Loucy (cell line): ENCODE results near the gene RPRD2.
"Not testable (repeated sequence)": the region's sequence is repeated elsewhere in the genome, so short reads cannot be mapped to it uniquely, and the experiment has no call there.

Experiments used
- H2AFZ ChIP-seq: fragments of 200-600 bp; sonication (generic); 2 replicates; pipeline ENCODE4 v1.6.0; 2016; ENCODE audit warnings: antibody characterized with exemption, mild to moderate bottlenecking, low read length, moderate library complexity
- H3F3A ChIP-seq: fragments of 200-600 bp; 2 replicates; pipeline ENCODE4 v1.6.0; 2016; ENCODE audit warnings: antibody characterized with exemption, low read depth, mild to moderate bottlenecking
- H3K27me3 ChIP-seq: fragments of 200-600 bp; sonication (generic); 2 replicates; pipeline ENCODE4 v1.6.1; 2014; ENCODE audit warnings: low read length, mild to moderate bottlenecking; ENCODE audit not compliant: insufficient read depth, poor library complexity, severe bottlenecking
- H3K36me3 ChIP-seq: fragments of 200-600 bp; sonication (generic); 2 replicates; pipeline ENCODE4 v1.6.1; 2016; ENCODE audit warnings: low read length; ENCODE audit not compliant: insufficient read depth
- H3K4me1 ChIP-seq: fragments of 200-600 bp; sonication (generic); 2 replicates; pipeline ENCODE4 v1.5.1; 2014; ENCODE audit warnings: low read length, mild to moderate bottlenecking; ENCODE audit not compliant: insufficient read depth, poor library complexity, severe bottlenecking
- H3K4me2 ChIP-seq: fragments of 200-600 bp; sonication (generic); 2 replicates; pipeline ENCODE4 v1.6.0; 2014; ENCODE audit warnings: antibody characterized with exemption, low read length, low read depth, mild to moderate bottlenecking; ENCODE audit not compliant: poor library complexity, severe bottlenecking
- H3K4me3 ChIP-seq: fragments of 200-600 bp; sonication (generic); 2 replicates; pipeline ENCODE4 v1.5.1; 2014; ENCODE audit warnings: low read length, mild to moderate bottlenecking, mixed read lengths; ENCODE audit not compliant: poor library complexity, severe bottlenecking
- H3K79me2 ChIP-seq: fragments of 200-600 bp; sonication (generic); 2 replicates; pipeline ENCODE4 v1.6.1; 2014; ENCODE audit warnings: low read length; ENCODE audit not compliant: insufficient read depth
- H3K9ac ChIP-seq: fragments of 200-600 bp; sonication (generic); 2 replicates; pipeline ENCODE4 v1.6.0; 2014; ENCODE audit warnings: mild to moderate bottlenecking, low read depth, low read length, moderate library complexity; ENCODE audit not compliant: poor library complexity, severe bottlenecking
- H3K9me2 ChIP-seq: fragments of 200-600 bp; sonication (generic); replicated peaks from 2 replicates; pipeline ENCODE4 v1.6.1; 2016; ENCODE audit warnings: low read depth, low read length, mixed read lengths
- H3K9me3 ChIP-seq: fragments of 200-600 bp; sonication (generic); 2 replicates; pipeline ENCODE4 v1.6.1; 2014; ENCODE audit warnings: mild to moderate bottlenecking, antibody characterized with exemption, low read length, low read depth; ENCODE audit not compliant: insufficient read depth
- H4K20me1 ChIP-seq: fragments of 200-600 bp; sonication (generic); 2 replicates; pipeline ENCODE4 v1.6.0; 2014; ENCODE audit warnings: antibody characterized with exemption, low read length, mild to moderate bottlenecking; ENCODE audit not compliant: insufficient read depth, poor library complexity, severe bottlenecking
- CTCF ChIP-seq: fragments of 200-600 bp; sonication (generic); conservative IDR thresholded peaks from 2 replicates; pipeline ENCODE4 v1.5.1; 2014; ENCODE audit warnings: mild to moderate bottlenecking, antibody characterized with exemption, low read length
- EZH2phosphoT487 ChIP-seq: fragments of 200-600 bp; IDR thresholded peaks from 2 replicates; pipeline ENCODE4 v1.6.1; 2018; ENCODE audit warnings: antibody characterized with exemption, mild to moderate bottlenecking, moderate library complexity, borderline replicate concordance

The RPRD2 gene

GRCh38 chr1:150363426-150364230 lies at the start of gene RPRD2:
TSS of gene RPRD2 (plus strand) at chr1:150364147. CDS start at chr1:150364715, 568 bp downstream.
- peaks cover 16% of the 10 kb centered on the region for H3K4me1 ChIP-seq
- H2AFZ ChIP-seq: peak within 1 kb of the TSS; percentile 88
- no peaks in the 10 kb centered on the region for H3K9me3 ChIP-seq
- peak within 1 kb of the TSS; percentile 91 for H3K9ac ChIP-seq
- peaks cover 45% of the 10 kb centered on the region for H3K79me2 ChIP-seq
- no peaks in the 10 kb centered on the region for H3K27me3 ChIP-seq
- no peaks in the 10 kb centered on the region for H3K9me2 ChIP-seq
- no peaks in the 10 kb centered on the region for H3K36me3 ChIP-seq
- H4K20me1 ChIP-seq: peaks cover 23% of the 10 kb centered on the region
- no peaks in the 10 kb centered on the region for H3F3A ChIP-seq
- H3K4me2 ChIP-seq: peak within 1 kb of the TSS; percentile 81
- TF ChIP-seq EZH2phosphoT487: no peak
- TF ChIP-seq CTCF: no peak
- peak within 1 kb of the TSS; percentile 86 for H3K4me3 ChIP-seq

- not testable (repeated sequence) for H3K79me2 ChIP-seq, H3K4me1 ChIP-seq, H3K9me2 ChIP-seq, H3K4me3 ChIP-seq, H3F3A ChIP-seq, H3K36me3 ChIP-seq, H3K9me3 ChIP-seq, H2AFZ ChIP-seq, H3K9ac ChIP-seq, H3K27me3 ChIP-seq, H4K20me1 ChIP-seq, H3K4me2 ChIP-seq
Observed at GRCh38 chr1:150314691-150315090, 49.3 kb upstream of the RPRD2 start.

- Histone ChIP-seq H3F3A (no peaks in the 10 kb centered on the region), H3K9ac (peak overlapping the region; percentile 92), H3K9me2 (no peaks in the 10 kb centered on the region), H3K36me3 (peaks cover 9% of the 10 kb centered on the region; the same call in 1 of the 2 replicates), H3K79me2 (peaks cover 44% of the 10 kb centered on the region), H3K4me1 (peaks cover 21% of the 10 kb centered on the region), H3K9me3 (no peaks in the 10 kb centered on the region), H3K27me3 (no peaks in the 10 kb centered on the region), H3K4me2 (peak overlapping the region; percentile 74), H3K4me3 (peak overlapping the region; percentile 96), H4K20me1 (peaks cover 30% of the 10 kb centered on the region), H2AFZ (0 out of 2 replicates have a peak overlapping the region, but pooled peaks have one; percentile 52)
- TF ChIP-seq CTCF: no peak
- TF ChIP-seq EZH2phosphoT487: no peak
Observed at GRCh38 chr1:150320667-150320978, 43.3 kb upstream of the RPRD2 start.

- Histone ChIP-seq H3K9ac (peak overlapping the region; percentile 92), H3K27me3 (no peaks in the 10 kb centered on the region), H3K4me2 (peak overlapping the region; percentile 74), H3K4me3 (peak overlapping the region; percentile 96), H3K79me2 (peaks cover 55% of the 10 kb centered on the region), H3K9me3 (no peaks in the 10 kb centered on the region), H3K36me3 (peaks cover 21% of the 10 kb centered on the region), H4K20me1 (peaks cover 41% of the 10 kb centered on the region), H3F3A (no peaks in the 10 kb centered on the region), H2AFZ (peak overlapping the region; percentile 80; the same call in 1 of the 2 replicates), H3K4me1 (peaks cover 24% of the 10 kb centered on the region), H3K9me2 (no peaks in the 10 kb centered on the region)
- no peak for TF ChIP-seq EZH2phosphoT487
Observed at GRCh38 chr1:150321826-150322166, 42.2 kb upstream of the RPRD2 start.
